ENCODE measurements around the gene RPRD2.
"Not testable (repeated sequence)": the region's sequence is repeated elsewhere in the genome, so short reads cannot be mapped to it uniquely, and the experiment has no call there.

The RPRD2 gene

GRCh38 chr1:150392627-150393026 is 28.7 kb downstream of the RPRD2 start:
- no peak for DNase-seq

GRCh38 chr1:150395115-150395514 is 31.2 kb downstream of the RPRD2 start:
- not testable (repeated sequence) for DNase-seq

GRCh38 chr1:150397392-150398032 is 33.6 kb downstream of the RPRD2 start:
- DNase-seq: no peak

- no peak for DNase-seq
Observed at GRCh38 chr1:150404465-150404864, 40.5 kb downstream of the RPRD2 start.

- DNase-seq: no peak
Observed at GRCh38 chr1:150405660-150406059, 41.7 kb downstream of the RPRD2 start.

GRCh38 chr1:150406483-150406882 is 42.5 kb downstream of the RPRD2 start:
- DNase-seq: no peak

GRCh38 chr1:150407330-150407729 is 43.4 kb downstream of the RPRD2 start:
- DNase-seq: no peak

- no peak for DNase-seq
Observed at GRCh38 chr1:150408800-150409199, 44.9 kb downstream of the RPRD2 start.

GRCh38 chr1:150409504-150410362 is 45.8 kb downstream of the RPRD2 start:
- DNase-seq: no peak

- DNase-seq: no peak
Observed at GRCh38 chr1:150410582-150411101, 46.7 kb downstream of the RPRD2 start.

- DNase-seq: no peak
Observed at GRCh38 chr1:150414592-150414991, 50.6 kb downstream of the RPRD2 start.

- no peak for DNase-seq
Observed at GRCh38 chr1:150415800-150416199, 51.9 kb downstream of the RPRD2 start.

GRCh38 chr1:150420560-150421265 is 56.8 kb downstream of the RPRD2 start:
- DNase-seq: no peak

GRCh38 chr1:150422541-150422940 is 58.6 kb downstream of the RPRD2 start:
- no peak for DNase-seq

- DNase-seq: no peak
Observed at GRCh38 chr1:150429805-150430204, 65.9 kb downstream of the RPRD2 start.

- DNase-seq: no peak
Observed at GRCh38 chr1:150441121-150441520, 77.2 kb downstream of the RPRD2 start.

- DNase-seq: no peak
Observed at GRCh38 chr1:150444232-150444631, 80.3 kb downstream of the RPRD2 start.

GRCh38 chr1:150456146-150456647 is 92.2 kb downstream of the RPRD2 start:
- DNase-seq: no peak

- DNase-seq: peak; percentile 54
Observed at GRCh38 chr1:150464422-150464826, 100.5 kb downstream of the RPRD2 start.

GRCh38 chr1:150466964-150467363 is 103.0 kb downstream of the RPRD2 start:
- DNase-seq: no peak

- no peak for DNase-seq
Observed at GRCh38 chr1:150469291-150469690, 105.3 kb downstream of the RPRD2 start.

- no peak for DNase-seq
Observed at GRCh38 chr1:150472601-150473200, 108.8 kb downstream of the RPRD2 start.

GRCh38 chr1:150473659-150474058 is 109.7 kb downstream of the RPRD2 start:
- DNase-seq: no peak

Measured in NCI-H2227 treated with DMSO at 0.1 percent for 48 hours (cell line).